Thyroid gland (tissue), 4 donors: ENCODE measurements around the gene NKRF.

Experiments used
- CTCF ChIP-seq, 6 experiments: fragments of 200-600 bp in 3 of 6; fragments of 450-650 bp in 3 of 6; sonication (generic) in 3 of 6; IDR thresholded peaks; one replicate each; pipeline ENCODE4 v1.5.1; 2016 to 2019; ENCODE audit warnings: antibody characterized with exemption in 6 of 6, mild to moderate bottlenecking in 2 of 6, inconsistent platforms in 1 of 6, moderate library complexity in 1 of 6
- POLR2A ChIP-seq, 2 donors: fragments of 450-650 bp; IDR thresholded peaks; one replicate each; pipeline ENCODE4 v1.6.1; 2017; ENCODE audit warnings: antibody characterized with exemption in 2 of 2, mild to moderate bottlenecking in 2 of 2, moderate library complexity in 1 of 2

- TF ChIP-seq POLR2A (IDR thresholded peaks at IDR 0.05) (no peak), CTCF (IDR thresholded peaks at IDR 0.05) (no peak)
Observed at GRCh38 chrX:119654112-119654531, 47.9 kb upstream of the NKRF start.
